SU-DHL-6 (cell line): Measurements from ENCODE around the gene OR6C2.

Source experiments
- EZH2phosphoT487 ChIP-seq: fragments of 200-600 bp; sonication (generic), shearing (Covaris generic); conservative IDR thresholded peaks from 2 replicates; pipeline ENCODE4 v1.6.1; 2018; ENCODE audit warnings: mild to moderate bottlenecking, antibody characterized with exemption, low read length, moderate library complexity, mixed read lengths
- TF ChIP-seq, protein P1 (sequence below): fragments of 200-600 bp; sonication (generic); IDR thresholded peaks from one replicate; pipeline ENCODE4 v1.5.1; 2017; ENCODE audit warnings: antibody characterized with exemption, mild to moderate bottlenecking, low read length, moderate library complexity; ENCODE audit not compliant: insufficient read depth, poor library complexity, severe bottlenecking

DNA sequence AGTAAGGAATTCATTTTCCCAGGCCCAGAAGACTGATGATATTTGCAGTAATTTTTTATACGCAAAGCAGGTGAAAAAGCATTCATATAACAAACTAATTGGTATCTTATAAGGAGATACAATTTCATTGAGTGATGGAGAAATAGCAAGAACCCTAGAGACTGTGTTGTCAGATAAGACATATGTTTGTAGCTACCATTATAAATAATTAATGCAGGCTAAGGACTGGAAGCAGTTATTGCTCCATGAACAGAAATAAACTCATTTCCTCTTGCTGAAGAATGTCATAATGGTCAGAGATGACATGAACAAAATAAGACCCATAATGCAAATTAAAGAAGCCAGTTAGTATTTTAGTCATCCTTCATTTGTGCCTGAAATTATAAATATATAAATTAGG, 1.5 kb downstream of the OR6C2 start:
- TF ChIP-seq, protein P1, sequence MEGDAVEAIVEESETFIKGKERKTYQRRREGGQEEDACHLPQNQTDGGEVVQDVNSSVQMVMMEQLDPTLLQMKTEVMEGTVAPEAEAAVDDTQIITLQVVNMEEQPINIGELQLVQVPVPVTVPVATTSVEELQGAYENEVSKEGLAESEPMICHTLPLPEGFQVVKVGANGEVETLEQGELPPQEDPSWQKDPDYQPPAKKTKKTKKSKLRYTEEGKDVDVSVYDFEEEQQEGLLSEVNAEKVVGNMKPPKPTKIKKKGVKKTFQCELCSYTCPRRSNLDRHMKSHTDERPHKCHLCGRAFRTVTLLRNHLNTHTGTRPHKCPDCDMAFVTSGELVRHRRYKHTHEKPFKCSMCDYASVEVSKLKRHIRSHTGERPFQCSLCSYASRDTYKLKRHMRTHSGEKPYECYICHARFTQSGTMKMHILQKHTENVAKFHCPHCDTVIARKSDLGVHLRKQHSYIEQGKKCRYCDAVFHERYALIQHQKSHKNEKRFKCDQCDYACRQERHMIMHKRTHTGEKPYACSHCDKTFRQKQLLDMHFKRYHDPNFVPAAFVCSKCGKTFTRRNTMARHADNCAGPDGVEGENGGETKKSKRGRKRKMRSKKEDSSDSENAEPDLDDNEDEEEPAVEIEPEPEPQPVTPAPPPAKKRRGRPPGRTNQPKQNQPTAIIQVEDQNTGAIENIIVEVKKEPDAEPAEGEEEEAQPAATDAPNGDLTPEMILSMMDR = no peak
- no peak for TF ChIP-seq EZH2phosphoT487
